DND-41 (cell line): Measurements from ENCODE around the gene AATK.

Experiments used
- ATAC-seq: fragments of 200-7000 bp; cut with Tn5 transposase; 3 replicates; pipeline ENCODE4 v1.9.1; 2021; ENCODE audit warnings: low read depth; ENCODE audit not compliant: insufficient read depth
- DNase-seq: peaks from one replicate; pipeline ENCODE4 v3.0.0-alpha.2; 2020
- H2AFZ ChIP-seq: 2 replicates; pipeline ENCODE4 v1.6.0; 2012; ENCODE audit warnings: low read depth, low read length
- H3K27ac ChIP-seq: 2 replicates; pipeline ENCODE4 v1.5.1; 2012; ENCODE audit warnings: low read length, inconsistent platforms
- H3K27me3 ChIP-seq: fragments of 200-600 bp; sonication (generic); 2 replicates; pipeline ENCODE4 v1.6.0; 2012; ENCODE audit warnings: low read length, mild to moderate bottlenecking, inconsistent platforms; ENCODE audit not compliant: insufficient read depth, poor library complexity
- H3K36me3 ChIP-seq: 2 replicates; pipeline ENCODE4 v1.5.1; 2012; ENCODE audit warnings: low read length, inconsistent platforms; ENCODE audit not compliant: insufficient read depth
- H3K4me1 ChIP-seq: 2 replicates; pipeline ENCODE4 v1.5.1; 2012; ENCODE audit warnings: mild to moderate bottlenecking, low read length; ENCODE audit not compliant: insufficient read depth
- H3K4me2 ChIP-seq: 2 replicates; pipeline ENCODE4 v1.6.0; 2012; ENCODE audit warnings: mild to moderate bottlenecking, moderate library complexity, low read length, inconsistent platforms; ENCODE audit not compliant: insufficient read depth
- H3K4me3 ChIP-seq, 2 experiments: fragments of 200-600 bp in 1 of 2; shearing (Covaris generic) in 1 of 2; 2 replicates each; pipeline ENCODE4 v1.5.1; 2012 to 2016; ENCODE audit warnings: inconsistent platforms in 2 of 2, low read length in 2 of 2, mild to moderate bottlenecking in 2 of 2, low read depth in 1 of 2, moderate library complexity in 1 of 2
- H3K79me2 ChIP-seq: 2 replicates; pipeline ENCODE4 v1.6.0; 2012; ENCODE audit warnings: low read length, inconsistent platforms; ENCODE audit not compliant: insufficient read depth
- H3K9ac ChIP-seq: 2 replicates; pipeline ENCODE4 v1.6.0; 2012; ENCODE audit warnings: low read depth, mild to moderate bottlenecking, inconsistent platforms, low read length, moderate library complexity
- H3K9me3 ChIP-seq: 2 replicates; pipeline ENCODE4 v1.5.1; 2012; ENCODE audit warnings: low read length, moderate library complexity, mild to moderate bottlenecking, inconsistent platforms; ENCODE audit not compliant: insufficient read depth, severe bottlenecking
- H4K20me1 ChIP-seq: 2 replicates; pipeline ENCODE4 v1.6.0; 2012; ENCODE audit warnings: low read length; ENCODE audit not compliant: insufficient read depth
- EZH2 ChIP-seq: IDR thresholded peaks from 3 replicates; pipeline ENCODE4 v1.6.1; 2012; ENCODE audit warnings: borderline replicate concordance, low read depth, mild to moderate bottlenecking, moderate library complexity, low read length, inconsistent platforms; ENCODE audit not compliant: severe bottlenecking
- TF ChIP-seq, protein P1 (sequence below): IDR thresholded peaks from 2 replicates; pipeline ENCODE4 v1.5.1; 2012; ENCODE audit warnings: borderline replicate concordance, low read length, moderate library complexity, mild to moderate bottlenecking; ENCODE audit not compliant: poor library complexity, severe bottlenecking; ENCODE audit errors: extremely low read depth

AATK gene

DNA sequence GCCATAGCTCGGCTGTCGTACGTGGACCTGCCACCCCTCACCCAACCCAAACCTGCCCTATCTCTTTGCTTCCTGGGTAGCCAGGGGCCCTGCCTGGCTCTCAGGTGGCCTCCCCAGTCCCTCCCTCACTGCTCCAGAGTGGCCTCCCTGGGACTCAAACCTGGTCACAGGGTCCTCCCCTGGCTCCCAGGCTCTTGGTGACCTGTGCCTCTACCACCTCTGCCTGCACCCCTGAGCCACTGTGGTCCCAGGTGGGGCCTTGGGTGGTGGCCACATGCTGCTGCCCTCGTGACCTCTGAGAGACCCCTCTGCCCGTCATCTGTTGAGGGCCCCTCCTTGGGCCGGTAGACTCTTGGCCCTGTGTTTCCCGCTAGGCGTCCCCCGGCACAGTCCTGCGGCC is 65.4 kb downstream of the AATK start:
- Histone ChIP-seq H3K27ac (no peak overlapping the region), H3K4me2 (no peak overlapping the region), H3K4me3 (no peak overlapping the region), H3K27me3 (no peaks in the 10 kb centered on the region), H2AFZ (no peak overlapping the region), H3K9me3 (no peaks in the 10 kb centered on the region), H3K36me3 (no peaks in the 10 kb centered on the region), H3K79me2 (no peaks in the 10 kb centered on the region), H4K20me1 (peaks cover 16% of the 10 kb centered on the region), H3K9ac (no peak overlapping the region), H3K4me1 (peaks cover 17% of the 10 kb centered on the region)
- TF ChIP-seq, protein P1, sequence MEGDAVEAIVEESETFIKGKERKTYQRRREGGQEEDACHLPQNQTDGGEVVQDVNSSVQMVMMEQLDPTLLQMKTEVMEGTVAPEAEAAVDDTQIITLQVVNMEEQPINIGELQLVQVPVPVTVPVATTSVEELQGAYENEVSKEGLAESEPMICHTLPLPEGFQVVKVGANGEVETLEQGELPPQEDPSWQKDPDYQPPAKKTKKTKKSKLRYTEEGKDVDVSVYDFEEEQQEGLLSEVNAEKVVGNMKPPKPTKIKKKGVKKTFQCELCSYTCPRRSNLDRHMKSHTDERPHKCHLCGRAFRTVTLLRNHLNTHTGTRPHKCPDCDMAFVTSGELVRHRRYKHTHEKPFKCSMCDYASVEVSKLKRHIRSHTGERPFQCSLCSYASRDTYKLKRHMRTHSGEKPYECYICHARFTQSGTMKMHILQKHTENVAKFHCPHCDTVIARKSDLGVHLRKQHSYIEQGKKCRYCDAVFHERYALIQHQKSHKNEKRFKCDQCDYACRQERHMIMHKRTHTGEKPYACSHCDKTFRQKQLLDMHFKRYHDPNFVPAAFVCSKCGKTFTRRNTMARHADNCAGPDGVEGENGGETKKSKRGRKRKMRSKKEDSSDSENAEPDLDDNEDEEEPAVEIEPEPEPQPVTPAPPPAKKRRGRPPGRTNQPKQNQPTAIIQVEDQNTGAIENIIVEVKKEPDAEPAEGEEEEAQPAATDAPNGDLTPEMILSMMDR: no peak
- TF ChIP-seq EZH2: no peak
- ATAC-seq: no peak
- no peak for DNase-seq

DNA sequence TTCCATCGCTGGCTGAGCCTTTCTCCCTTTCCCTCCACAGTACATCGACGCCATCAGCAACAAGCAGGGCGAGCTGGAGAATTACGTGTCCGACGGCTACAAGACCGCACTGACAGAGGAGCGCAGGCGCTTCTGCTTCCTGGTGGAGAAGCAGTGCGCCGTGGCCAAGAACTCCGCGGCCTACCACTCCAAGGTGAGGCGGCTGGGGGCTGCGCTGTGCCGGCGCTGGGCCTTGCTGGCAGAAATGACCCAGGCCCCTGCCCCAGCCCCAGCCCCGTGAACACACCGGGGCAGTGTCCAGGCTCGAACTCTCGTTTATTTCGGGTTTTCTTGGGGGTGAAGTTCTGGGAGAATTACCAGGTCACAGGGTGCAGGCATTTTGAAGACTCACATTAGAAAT is 66.1 kb downstream of the AATK start:
- H3K9ac ChIP-seq: no peak overlapping the region
- H3K79me2 ChIP-seq: no peaks in the 10 kb centered on the region
- peaks cover 25% of the 10 kb centered on the region for H3K4me1 ChIP-seq
- H2AFZ ChIP-seq: no peak overlapping the region
- no peak overlapping the region for H3K27ac ChIP-seq
- no peak overlapping the region for H3K4me2 ChIP-seq
- TF ChIP-seq, protein P1: no peak
- no peak for TF ChIP-seq EZH2
- no peaks in the 10 kb centered on the region for H3K36me3 ChIP-seq
- ATAC-seq (no peak), DNase-seq (no peak)
- peaks cover 16% of the 10 kb centered on the region for H4K20me1 ChIP-seq
- H3K4me3 ChIP-seq: no peak overlapping the region
- H3K27me3 ChIP-seq: no peaks in the 10 kb centered on the region
- no peaks in the 10 kb centered on the region for H3K9me3 ChIP-seq

DNA sequence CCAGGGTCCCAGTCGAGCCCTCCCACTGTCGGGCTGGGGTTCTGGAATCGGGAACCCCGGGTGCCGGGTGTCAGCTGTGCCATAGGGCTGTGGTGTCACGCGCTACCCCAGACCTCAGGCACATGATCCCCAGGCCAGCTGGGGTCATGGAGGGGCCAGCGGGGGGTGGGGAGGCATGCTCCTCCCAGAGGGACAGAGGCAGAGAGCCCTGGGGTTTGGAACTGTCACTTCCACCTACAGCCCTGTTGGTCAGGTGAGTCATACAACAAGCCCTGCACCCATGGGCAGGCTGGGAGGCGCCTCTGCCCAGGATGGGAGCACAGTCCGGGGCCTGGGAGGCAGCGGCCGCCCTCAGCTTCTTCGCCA is 68.1 kb downstream of the AATK start:
- TF ChIP-seq EZH2: no peak
- TF ChIP-seq, protein P1: no peak
- no peak overlapping the region for H3K27ac ChIP-seq
- H3K4me2 ChIP-seq: no peak overlapping the region
- peaks cover 44% of the 10 kb centered on the region for H3K4me1 ChIP-seq
- no peak overlapping the region for H3K4me3 ChIP-seq
- H3K9ac ChIP-seq: no peak overlapping the region
- no peaks in the 10 kb centered on the region for H3K36me3 ChIP-seq
- no peaks in the 10 kb centered on the region for H3K79me2 ChIP-seq
- H3K27me3 ChIP-seq: no peaks in the 10 kb centered on the region
- ATAC-seq (no peak), DNase-seq (no peak)
- no peaks in the 10 kb centered on the region for H3K9me3 ChIP-seq
- H2AFZ ChIP-seq: no peak overlapping the region
- H4K20me1 ChIP-seq: peaks cover 12% of the 10 kb centered on the region
